Activated CD8-positive, alpha-beta T cell treated with anti-CD3 and anti-CD28 coated beads for 36 hours (primary cell): ENCODE measurements around the gene FN1. TPM values are rescaled to one million over a fixed set of nuclear protein-coding genes. Genes with fewer than 3 reads are reported as not detected.

ENCODE experiments used
- ATAC-seq: fragments of 200-7000 bp; cut with Tn5 transposase; one replicate; pipeline ENCODE4 v1.10.0; 2021; ENCODE audit warnings: mild to moderate bottlenecking, moderate library complexity
- CTCF ChIA-PET: fragments of 350-600 bp; sonication (Branson Sonifier 250); formaldehyde crosslinking; loops from one replicate; lab custom pipeline; 2021; ENCODE audit warnings: antibody characterized with exemption; lab: Charles Lee
- POLR2A ChIA-PET: fragments of 350-600 bp; sonication (Branson Sonifier 250); formaldehyde crosslinking; loops from one replicate; lab custom pipeline; 2021; ENCODE audit warnings: antibody characterized with exemption; lab: Charles Lee
- DNase-seq: peaks from one replicate; pipeline ENCODE4 v3.0.0-alpha.2; 2020
- H3K27ac Mint-ChIP-seq: one replicate; pipeline ENCODE4 v1.8.0; 2021; ENCODE audit warnings: mild to moderate bottlenecking, mixed read lengths
- H3K27me3 Mint-ChIP-seq: one replicate; pipeline ENCODE4 v1.8.0; 2021; ENCODE audit warnings: mixed read lengths
- H3K36me3 Mint-ChIP-seq: one replicate; pipeline ENCODE4 v1.8.0; 2021; ENCODE audit warnings: low read depth, mixed read lengths
- H3K4me1 Mint-ChIP-seq: one replicate; pipeline ENCODE4 v1.8.0; 2021; ENCODE audit warnings: low read depth, mixed read lengths
- H3K4me3 Mint-ChIP-seq: one replicate; pipeline ENCODE4 v1.8.0; 2021; ENCODE audit warnings: mild to moderate bottlenecking, moderate library complexity, mixed read lengths
- H3K9me3 Mint-ChIP-seq: one replicate; pipeline ENCODE4 v1.8.0; 2021; ENCODE audit warnings: mixed read lengths
- CTCF ChIP-seq: fragments of 200-600 bp; IDR thresholded peaks from one replicate; pipeline ENCODE4 v1.8.0; 2022; ENCODE audit warnings: antibody characterized with exemption, mild to moderate bottlenecking
- intact Hi-C: fragments of 100-400 bp; cut with micrococcal nuclease; formaldehyde crosslinking; loops from one replicate; pipeline ENCODE4 v1.10.0; 2022
- total RNA-seq, 2 experiments: library from RNA; stranded (reverse); gene quantifications; one replicate each; pipeline ENCODE4 v1.2.3, GENCODE V29; 2021

The FN1 gene
- total RNA-seq, 2 experiments from 2014 or later = 0.11 TPM; not detected in 1

GRCh38 chr2:215429424-215429823 is 6.4 kb downstream of the FN1 start:
- POLR2A ChIA-PET = no interaction called here
- CTCF ChIA-PET = no interaction called here
- Mint-ChIP-seq H3K4me1 (no peaks in the 10 kb centered on the region), H3K36me3 (no peaks in the 10 kb centered on the region), H3K9me3 (no peaks in the 10 kb centered on the region), H3K27me3 (peaks cover 39% of the 10 kb centered on the region), H3K27ac (no peak overlapping the region), H3K4me3 (no peak overlapping the region)
- no peak for DNase-seq
- intact Hi-C loops = no loop called here
- no peak for ATAC-seq
- no peak for TF ChIP-seq CTCF

- ChIA-PET POLR2A (no interaction called here), CTCF (no interaction called here)
- no peaks in the 10 kb centered on the region for H3K9me3 Mint-ChIP-seq
- no peak for TF ChIP-seq CTCF
- no peak overlapping the region for H3K27ac Mint-ChIP-seq
- H3K27me3 Mint-ChIP-seq = peaks cover 42% of the 10 kb centered on the region
- H3K4me3 Mint-ChIP-seq = no peak overlapping the region
- intact Hi-C loops = no loop called here
- DNase-seq (no peak), ATAC-seq (no peak)
- H3K4me1 Mint-ChIP-seq = no peaks in the 10 kb centered on the region
- H3K36me3 Mint-ChIP-seq = no peaks in the 10 kb centered on the region
Measured at GRCh38 chr2:215428060-215428910, 7.6 kb downstream of the FN1 start.

- Mint-ChIP-seq H3K27me3 (peaks cover 37% of the 10 kb centered on the region), H3K4me3 (no peak overlapping the region), H3K36me3 (no peaks in the 10 kb centered on the region), H3K9me3 (no peaks in the 10 kb centered on the region), H3K27ac (no peak overlapping the region), H3K4me1 (no peaks in the 10 kb centered on the region)
- CTCF ChIA-PET = no interaction called here
- intact Hi-C loops = no loop called here
- no peak for TF ChIP-seq CTCF
- POLR2A ChIA-PET = no interaction called here
- ATAC-seq = no peak
- no peak for DNase-seq
Measured at GRCh38 chr2:215427585-215427984, 8.3 kb downstream of the FN1 start.

DNA sequence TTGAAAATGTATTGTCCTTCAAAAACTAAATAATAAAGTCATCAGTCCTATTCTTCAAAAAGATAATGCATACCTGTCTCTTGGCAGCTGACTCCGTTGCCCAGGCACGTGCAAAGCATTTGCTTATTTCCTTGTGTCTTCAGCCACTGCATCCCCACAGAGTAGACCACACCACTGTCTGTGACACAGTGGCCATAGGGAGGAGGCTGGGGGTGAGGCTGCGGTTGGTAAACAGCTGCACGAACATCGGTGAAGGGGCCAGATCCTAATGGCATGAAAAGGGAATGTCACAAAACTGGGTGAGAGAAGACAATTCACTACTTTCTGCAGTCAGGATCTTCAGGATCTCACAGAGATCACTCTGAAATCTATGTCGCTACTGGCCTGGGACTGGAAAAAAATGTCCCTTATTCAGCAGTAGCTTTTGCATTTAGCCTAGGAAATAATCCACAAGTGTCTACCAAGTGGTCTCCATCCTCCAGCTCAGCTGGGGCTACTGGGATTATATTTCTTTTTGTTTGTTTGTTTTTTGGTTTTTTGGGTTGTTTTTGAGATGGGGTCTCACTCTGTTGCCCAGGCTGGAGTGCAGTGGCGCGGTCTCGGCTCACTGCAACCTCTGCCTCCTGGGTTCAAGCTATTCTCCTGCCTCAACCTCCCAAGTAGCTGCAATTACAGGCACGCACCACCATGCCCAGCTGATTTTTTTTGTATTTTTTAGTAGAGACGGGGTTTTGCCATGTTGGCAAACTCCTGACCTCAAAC is 10.7 kb downstream of the FN1 start:
- no peak for TF ChIP-seq CTCF
- intact Hi-C loops = no loop called here
- H3K27me3 Mint-ChIP-seq = peaks cover 34% of the 10 kb centered on the region
- H3K4me3 Mint-ChIP-seq = no peak overlapping the region
- H3K4me1 Mint-ChIP-seq = no peaks in the 10 kb centered on the region
- no peaks in the 10 kb centered on the region for H3K9me3 Mint-ChIP-seq
- no peak for ATAC-seq
- ChIA-PET CTCF (interaction anchor here (1.4 kb wide), 1 partner anchor 11 kb away, joined by 5 read pairs; no protein-coding TSS in a partner anchor), POLR2A (no interaction called here)
- DNase-seq = no peak
- H3K36me3 Mint-ChIP-seq = no peaks in the 10 kb centered on the region
- no peak overlapping the region for H3K27ac Mint-ChIP-seq
